Mammary epithelial cell (primary cell): ENCODE results near the gene RUNX2.

Source experiments
- EZH2 ChIP-seq: IDR thresholded peaks from 2 replicates; pipeline ENCODE4 v1.6.1; 2012; ENCODE audit warnings: low read length, inconsistent platforms, borderline replicate concordance
- TF ChIP-seq, protein P1 (sequence below), 2 donors: IDR thresholded peaks in 1 of 2; conservative IDR thresholded peaks in 1 of 2; 2 replicates each; pipeline ENCODE4 v1.5.1; 2011 to 2012; ENCODE audit warnings: inconsistent platforms in 2 of 2, low read length in 2 of 2, mild to moderate bottlenecking in 2 of 2, control low read depth in 1 of 2, low read depth in 1 of 2; ENCODE audit not compliant: insufficient read depth in 1 of 2; ENCODE audit errors: extremely low read depth in 1 of 2

DNA sequence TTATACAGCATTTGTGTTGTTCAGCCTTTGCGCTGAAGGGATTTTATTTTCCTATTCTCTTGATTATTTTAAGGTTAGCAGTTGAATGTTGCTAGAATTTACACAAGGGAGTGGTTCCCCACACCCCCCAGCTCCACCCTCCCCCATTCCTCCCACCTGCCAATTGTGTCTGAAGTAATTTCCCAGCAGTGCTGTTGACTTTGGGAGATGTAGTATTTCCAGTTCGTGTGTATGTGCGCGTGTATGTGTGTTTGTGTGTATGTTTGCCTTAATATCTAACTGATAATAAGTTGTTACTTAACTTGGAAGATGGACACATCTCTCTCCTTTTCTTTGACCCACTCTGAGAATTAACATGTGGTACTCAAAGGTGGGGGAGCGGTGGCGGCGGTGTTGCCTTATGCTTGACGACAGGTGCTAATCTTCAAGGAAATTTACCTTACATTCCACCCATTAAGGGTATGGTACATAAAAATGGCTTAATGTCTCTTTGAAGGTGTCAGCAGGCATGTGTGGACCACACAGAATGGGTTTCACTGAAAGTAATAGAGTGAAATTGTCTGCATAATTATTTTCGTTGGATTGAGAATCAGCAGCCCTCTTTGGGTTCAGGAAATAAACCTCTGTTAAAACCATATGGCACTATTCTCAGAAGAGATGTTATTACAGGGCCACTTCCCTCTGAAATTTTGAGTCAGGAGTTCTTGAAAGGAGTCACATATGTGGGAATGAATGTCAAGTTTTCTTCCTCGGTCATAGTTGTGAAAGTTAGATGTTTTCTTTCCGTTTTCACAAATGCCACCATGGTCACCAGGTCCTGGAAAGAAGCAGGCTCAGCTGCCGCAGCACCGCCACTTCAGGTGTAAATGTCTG is 145.2 kb downstream of the RUNX2 start:
- TF ChIP-seq, protein P1, sequence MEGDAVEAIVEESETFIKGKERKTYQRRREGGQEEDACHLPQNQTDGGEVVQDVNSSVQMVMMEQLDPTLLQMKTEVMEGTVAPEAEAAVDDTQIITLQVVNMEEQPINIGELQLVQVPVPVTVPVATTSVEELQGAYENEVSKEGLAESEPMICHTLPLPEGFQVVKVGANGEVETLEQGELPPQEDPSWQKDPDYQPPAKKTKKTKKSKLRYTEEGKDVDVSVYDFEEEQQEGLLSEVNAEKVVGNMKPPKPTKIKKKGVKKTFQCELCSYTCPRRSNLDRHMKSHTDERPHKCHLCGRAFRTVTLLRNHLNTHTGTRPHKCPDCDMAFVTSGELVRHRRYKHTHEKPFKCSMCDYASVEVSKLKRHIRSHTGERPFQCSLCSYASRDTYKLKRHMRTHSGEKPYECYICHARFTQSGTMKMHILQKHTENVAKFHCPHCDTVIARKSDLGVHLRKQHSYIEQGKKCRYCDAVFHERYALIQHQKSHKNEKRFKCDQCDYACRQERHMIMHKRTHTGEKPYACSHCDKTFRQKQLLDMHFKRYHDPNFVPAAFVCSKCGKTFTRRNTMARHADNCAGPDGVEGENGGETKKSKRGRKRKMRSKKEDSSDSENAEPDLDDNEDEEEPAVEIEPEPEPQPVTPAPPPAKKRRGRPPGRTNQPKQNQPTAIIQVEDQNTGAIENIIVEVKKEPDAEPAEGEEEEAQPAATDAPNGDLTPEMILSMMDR (conservative IDR thresholded peaks at IDR 0.05 in 1 of 2, IDR thresholded peaks at IDR 0.05 in 1 of 2; ENCODE audit: extremely low read depth in 1 of 2, insufficient read depth in 1 of 2, low read depth in 1 of 2, low read length in 2 of 2) = no peak
- no peak for TF ChIP-seq EZH2
